Tracheal epithelial cell (primary cell): ENCODE measurements around the gene PFKFB2. TPM values are rescaled to one million over a fixed set of nuclear protein-coding genes. Genes with fewer than 3 reads are reported as not detected.

Experiments
- total RNA-seq: library from RNA; depleted of rRNA; stranded (reverse); fragments of >200 nt; gene quantifications from 2 replicates; pipeline ENCODE4 v1.2.1, GENCODE V29; 2014

The PFKFB2 gene
- total RNA-seq = 25.1 and 38.6 TPM in 2 replicates

GRCh38 chr1:207052911-207053769 lies at the start of gene PFKFB2:
Gene PFKFB2 (plus strand): TSS chr1:207053275. CDS start chr1:207054718, 1,443 bp downstream.

GRCh38 chr1:207032528-207033017 lies 20.5 kb upstream of the PFKFB2 start, which contains the start of gene C1orf116:
Gene C1orf116 (minus strand): TSS chr1:207032756. CDS start chr1:207027598, 5,158 bp downstream.

GRCh38 chr1:207051191-207051943 lies 1.7 kb upstream of the PFKFB2 start, which contains the start of gene YOD1:
Gene YOD1 (minus strand): TSS chr1:207051208. CDS start chr1:207051030, 178 bp downstream.

GRCh38 chr1:207088701-207089626 lies 35.9 kb downstream of the PFKFB2 start, which contains the start of gene C4BPB:
Gene C4BPB (plus strand): TSS chr1:207088860. CDS start chr1:207089532, 672 bp downstream.

GRCh38 chr1:207103892-207104373 lies 50.9 kb downstream of the PFKFB2 start, which contains the start of gene C4BPA:
Gene C4BPA (plus strand): TSS chr1:207104233. CDS start chr1:207113026, 8,793 bp downstream.

Other genes starting within 250 kb of the PFKFB2 start
- gene IL20, start 187.7 kb upstream of the PFKFB2 start, total RNA-seq = 0.72 TPM in 1 of 2 replicates, not detected in the other
- 1.9 TPM in 1 of 2 replicates, not detected in the other for gene IL24, start 155.8 kb upstream of the PFKFB2 start, total RNA-seq
- under 0.01 TPM in 1 of 2 replicates, not detected in the other for gene FCMR, start 131.3 kb upstream of the PFKFB2 start, total RNA-seq
- gene PIGR, start 106.8 kb upstream of the PFKFB2 start, total RNA-seq = 1.2 TPM in 1 of 2 replicates, not detected in the other
- 0.24 TPM in 1 of 2 replicates, not detected in the other for gene FCAMR, start 82.8 kb upstream of the PFKFB2 start, total RNA-seq
- gene C1orf116, start 20.5 kb upstream of the PFKFB2 start, total RNA-seq = 19.3 and 29.2 TPM in 2 replicates
- 11.1 and 13.9 TPM in 2 replicates for gene YOD1, start 2.1 kb upstream of the PFKFB2 start, total RNA-seq
- not detected in 2 replicates for gene C4BPB, start 35.6 kb downstream of the PFKFB2 start, total RNA-seq
- not detected in 2 replicates for gene C4BPA, start 51.0 kb downstream of the PFKFB2 start, total RNA-seq